K562 (cell line): ENCODE measurements around the gene HSPA8. TPM values are rescaled to one million over a fixed set of nuclear protein-coding genes. Genes with fewer than 3 reads are reported as not detected.

Experiments used
- BRCA1 ChIP-seq, 2 experiments: fragments of 450-650 bp in 1 of 2; sonication (generic) in 1 of 2; formaldehyde crosslinking in 1 of 2; IDR thresholded peaks; 2 replicates each; pipeline versions ENCODE4 v1.5.0 to v1.6.1; 2017 to 2020; ENCODE audit warnings: mild to moderate bottlenecking in 1 of 2, missing genetic modification reagents in 1 of 2
- CHD1 ChIP-seq: fragments of 200-600 bp; sonication (generic); IDR thresholded peaks from one replicate; pipeline ENCODE4 v1.6.1; 2012; ENCODE audit warnings: mild to moderate bottlenecking, moderate library complexity, low read length, inconsistent platforms
- CHD7 ChIP-seq: fragments of 200-600 bp; sonication (generic); IDR thresholded peaks from one replicate; pipeline ENCODE4 v1.6.1; 2012; ENCODE audit warnings: mild to moderate bottlenecking, low read depth, low read length, inconsistent platforms
- COPS2 ChIP-seq: fragments of 450-650 bp; conservative IDR thresholded peaks from 2 replicates; pipeline ENCODE4 v1.6.1; 2016; ENCODE audit warnings: mild to moderate bottlenecking, moderate library complexity
- HLTF ChIP-seq: fragments of 450-650 bp; IDR thresholded peaks from 2 replicates; pipeline ENCODE4 v1.6.1; 2016
- MLX ChIP-seq, 2 experiments: fragments of 450-650 bp in 1 of 2; sonication (generic) in 1 of 2; formaldehyde crosslinking; conservative IDR thresholded peaks; 2 replicates each; pipeline versions ENCODE4 v1.4.0 to v1.8.1; 2020 to 2022; ENCODE audit warnings: mild to moderate bottlenecking in 1 of 2, missing genetic modification reagents in 1 of 2
- MYBL2 ChIP-seq, 2 experiments: fragments of 450-650 bp in 1 of 2; sonication (generic) in 1 of 2; formaldehyde crosslinking in 1 of 2; IDR thresholded peaks; 2 replicates each; pipeline versions ENCODE4 v1.6.1 to v1.8.1; 2017 to 2022; ENCODE audit warnings: borderline replicate concordance in 1 of 2, inconsistent platforms in 1 of 2, low read depth in 1 of 2, mild to moderate bottlenecking in 1 of 2, missing genetic modification reagents in 1 of 2, moderate library complexity in 1 of 2
- NCOA1 ChIP-seq: fragments of 450-650 bp; IDR thresholded peaks from 2 replicates; pipeline ENCODE4 v1.6.1; 2016; ENCODE audit warnings: low read depth
- NFE2 ChIP-seq: IDR thresholded peaks from 2 replicates; pipeline ENCODE4 v1.6.1; 2014; ENCODE audit warnings: antibody characterized with exemption, low read depth
- PCBP1 ChIP-seq: fragments of 200-400 bp; formaldehyde crosslinking; IDR thresholded peaks from 2 replicates; pipeline ENCODE4 v1.6.1; 2018; ENCODE audit warnings: mild to moderate bottlenecking, low read depth, low read length; ENCODE audit not compliant: poor library complexity, severe bottlenecking
- POLR3G ChIP-seq: IDR thresholded peaks from 2 replicates; pipeline ENCODE4 v1.6.1; 2011; ENCODE audit not compliant: insufficient read length, insufficient replicate concordance; ENCODE audit errors: extremely low read depth
- PTRF ChIP-seq: fragments of 450-650 bp; IDR thresholded peaks from 2 replicates; pipeline ENCODE4 v1.6.1; 2016; ENCODE audit warnings: mild to moderate bottlenecking, missing genetic modification characterization, missing compliant biosample characterization
- ZBED1 ChIP-seq: IDR thresholded peaks from 2 replicates; pipeline ENCODE4 v1.6.1; 2014
- ZNF707 ChIP-seq: fragments of 250-450 bp; sonication (Bioruptor Pico); conservative IDR thresholded peaks from 2 replicates; pipeline ENCODE4 v1.8.0; 2022; ENCODE audit warnings: inconsistent platforms, mild to moderate bottlenecking, moderate library complexity
- ZNF830 ChIP-seq: fragments of 250-450 bp; sonication (Bioruptor Pico); IDR thresholded peaks from 2 replicates; pipeline ENCODE4 v1.5.0; 2021; ENCODE audit warnings: mild to moderate bottlenecking
- polyA plus RNA-seq, 8 experiments: library from polyadenylated mRNA; depleted of rRNA in 4 of 8; stranded (reverse) in 5 of 8; unstranded in 3 of 8; fragments of >200 nt; fragmentation: Nextera tagmentation in 2 of 8; fragmentation: Illumina TruSeq in 1 of 8; extraction: Ambion mirVana in 2 of 8; extraction: Trizol in 1 of 8; gene quantifications; 2 replicates each; pipeline versions ENCODE4 v1.2.1 to v1.2.3, GENCODE V29; 2011 to 2014; ENCODE audit warnings: inconsistent platforms in 1 of 8, missing spikeins in 1 of 8
- total RNA-seq, 7 experiments: library from RNA; depleted of rRNA in 6 of 7; stranded (reverse); fragments of >200 nt in 6 of 7; fragmentation: Illumina TruSeq in 2 of 7; extraction: Trizol in 2 of 7; gene quantifications; 2 replicates each; pipeline versions ENCODE4 v1.2.1 to v1.2.3, GENCODE V29; 2011 to 2021; ENCODE audit warnings: low replicate concordance in 1 of 7

The HSPA8 gene
- total and polyA plus RNA-seq, 9 of the 15 experiments (the other 6 are each of a cell fraction or from before 2014, with no cell fraction given): 1,250 to 3,966 (median 2,773) TPM

GRCh38 chr11:123062892-123063825, 1.2 kb upstream of the HSPA8 start (continued):
- TF ChIP-seq MLX (CRISPR knock-in tag; conservative IDR thresholded peaks at IDR 0.05) (no peak), NFE2 (no peak), ZNF830 (CRISPR knock-in tag) (peak; percentile 43; the same call in 1 of the 2 replicates), BRCA1 (IDR thresholded peaks at IDR 0.05) (no peak), BRCA1 (CRISPR knock-in tag; IDR thresholded peaks at IDR 0.05) (no peak), CHD7 (no peak), ZBED1 (no peak), COPS2 (no peak), PTRF (tag) (peak; percentile 14; the same call in 1 of the 2 replicates), PCBP1 (peak; percentile 27), MYBL2 (IDR thresholded peaks at IDR 0.05; ENCODE audit: low read depth) (no peak), MYBL2 (CRISPR knock-in tag; IDR thresholded peaks at IDR 0.05; ENCODE audit: borderline replicate concordance) (no peak), CHD1 (peak; percentile 92), ZNF707 (no peak), HLTF (no peak), POLR3G (no peak), NCOA1 (peak; percentile 4; the same call in 1 of the 2 replicates)
